B cell (primary cell): Measurements from ENCODE around the gene SF1. TPM values are rescaled to one million over a fixed set of nuclear protein-coding genes. Genes with fewer than 3 reads are reported as not detected.
A peak's percentile ranks its signal among the peaks of the same experiment; 100 is the strongest.

ENCODE experiments used
- ATAC-seq: fragments of 200-7000 bp; cut with Tn5 transposase; one replicate; pipeline ENCODE4 v1.10.0; 2021; ENCODE audit warnings: low read depth, mild to moderate bottlenecking, moderate number of reproducible peaks, moderate library complexity
- CTCF ChIA-PET: fragments of 350-600 bp; sonication (Branson Sonifier 250); formaldehyde crosslinking; loops from one replicate; lab custom pipeline; 2021; ENCODE audit warnings: antibody characterized with exemption, inconsistent platforms; lab: Charles Lee
- POLR2A ChIA-PET: fragments of 350-600 bp; sonication (Branson Sonifier 250); formaldehyde crosslinking; loops from one replicate; lab custom pipeline; 2021; ENCODE audit warnings: antibody characterized with exemption; lab: Charles Lee
- DNase-seq: peaks from one replicate; pipeline ENCODE4 v3.0.0; 2013
- H2AFZ ChIP-seq: 2 replicates; pipeline ENCODE4 v1.6.1; 2012; ENCODE audit warnings: mild to moderate bottlenecking, low read depth, low read length; ENCODE audit not compliant: insufficient read depth, poor library complexity, severe bottlenecking
- H3K27ac ChIP-seq, 2 donors: 1 replicate in 1 of 2; 2 replicates in 1 of 2; pipeline ENCODE4 v1.5.1; 2012 to 2013; ENCODE audit warnings: low read length in 2 of 2, mild to moderate bottlenecking in 2 of 2, moderate library complexity in 1 of 2
- H3K27me3 ChIP-seq, 4 experiments: fragments of 200-600 bp in 1 of 4; sonication (generic) in 1 of 4; replicated peaks in 1 of 4; 1 replicate in 2 of 4; 2 replicates in 2 of 4; pipeline versions ENCODE4 v1.6.1 to v1.7.0; 2013 to 2016; ENCODE audit warnings: low read length in 3 of 4, mild to moderate bottlenecking in 2 of 4, mixed read lengths in 1 of 4, moderate library complexity in 1 of 4; ENCODE audit not compliant: insufficient read depth in 4 of 4, control insufficient read depth in 3 of 4; ENCODE audit errors: control extremely low read depth in 1 of 4
- H3K36me3 ChIP-seq, 2 experiments: replicated peaks in 1 of 2; 1 replicate in 1 of 2; 2 replicates in 1 of 2; pipeline versions ENCODE4 v1.6.1 to v1.7.1; 2013; ENCODE audit warnings: low read length in 1 of 2; ENCODE audit not compliant: insufficient read depth in 2 of 2, control insufficient read depth in 1 of 2; ENCODE audit errors: control extremely low read depth in 1 of 2, extremely low read depth in 1 of 2
- H3K4me1 ChIP-seq, 2 donors: fragments of 200-600 bp in 1 of 2; sonication (generic) in 1 of 2; 1 replicate in 1 of 2; 2 replicates in 1 of 2; pipeline versions ENCODE4 v1.5.1 to v1.6.1; 2013 to 2017; ENCODE audit warnings: low read length in 2 of 2; ENCODE audit not compliant: control insufficient read depth in 2 of 2, insufficient read depth in 2 of 2
- H3K4me2 ChIP-seq: replicated peaks from 2 replicates; pipeline ENCODE3; 2012; ENCODE audit warnings: mild to moderate bottlenecking, low read depth, low read length; ENCODE audit not compliant: poor library complexity, severe bottlenecking
- H3K4me3 ChIP-seq, 5 experiments: fragments of 200-600 bp in 1 of 5; sonication (generic) in 1 of 5; 1 replicate in 3 of 5; 2 replicates in 2 of 5; pipeline versions ENCODE4 v1.5.1 to v1.7.0; 2011 to 2016; ENCODE audit warnings: low read length in 4 of 5, mild to moderate bottlenecking in 4 of 5, low read depth in 2 of 5, control low read depth in 1 of 5, moderate library complexity in 1 of 5; ENCODE audit not compliant: insufficient read depth in 1 of 5; ENCODE audit errors: control extremely low read depth in 1 of 5, extremely low read depth in 1 of 5
- H3K79me2 ChIP-seq: fragments of 200-600 bp; sonication (generic); one replicate; pipeline ENCODE4 v1.6.0; 2016; ENCODE audit warnings: low read length; ENCODE audit not compliant: control insufficient read depth, insufficient read depth
- H3K9ac ChIP-seq: fragments of 200-600 bp; sonication (generic); 2 replicates; pipeline ENCODE4 v1.6.1; 2017; ENCODE audit warnings: mild to moderate bottlenecking, low read length, moderate library complexity
- H3K9me3 ChIP-seq, 3 donors: one replicate each; pipeline versions ENCODE4 v1.6.1 to v1.7.1; 2013; ENCODE audit warnings: low read length in 2 of 3; ENCODE audit not compliant: control insufficient read depth in 2 of 3, insufficient read depth in 1 of 3; ENCODE audit errors: control extremely low read depth in 1 of 3
- H4K20me1 ChIP-seq: 2 replicates; pipeline ENCODE4 v1.6.0; 2012; ENCODE audit warnings: mild to moderate bottlenecking, low read length; ENCODE audit not compliant: insufficient read depth, control insufficient read depth, poor library complexity, severe bottlenecking
- H3K27ac Mint-ChIP-seq: one replicate; pipeline ENCODE4 v1.8.0; 2021; ENCODE audit warnings: mixed read lengths
- H3K27me3 Mint-ChIP-seq: one replicate; pipeline ENCODE4 v1.8.0; 2021; ENCODE audit warnings: mixed read lengths
- H3K4me1 Mint-ChIP-seq: one replicate; pipeline ENCODE4 v1.8.0; 2021; ENCODE audit warnings: mixed read lengths
- H3K4me3 Mint-ChIP-seq: one replicate; pipeline ENCODE4 v1.8.0; 2021; ENCODE audit warnings: mixed read lengths
- H3K9me3 Mint-ChIP-seq: one replicate; pipeline ENCODE4 v1.8.0; 2022; ENCODE audit warnings: mixed read lengths; ENCODE audit not compliant: insufficient read depth
- CTCF ChIP-seq: fragments of 200-600 bp; IDR thresholded peaks from one replicate; pipeline ENCODE4 v1.8.0; 2022; ENCODE audit warnings: antibody characterized with exemption, mild to moderate bottlenecking
- EZH2 ChIP-seq: IDR thresholded peaks from 2 replicates; pipeline ENCODE4 v1.6.1; 2012; ENCODE audit warnings: borderline replicate concordance, low read depth, mild to moderate bottlenecking, moderate library complexity, low read length; ENCODE audit not compliant: insufficient read depth, poor library complexity, severe bottlenecking
- WGBS: methylation state at CpG from one replicate; pipeline ENCODE4 v1.1.5; 2013; ENCODE audit warnings: missing lambda C conversion rate; ENCODE audit not compliant: insufficient coverage; 5-methylcytosine and 5-hydroxymethylcytosine counted together
- intact Hi-C: fragments of 100-400 bp; cut with micrococcal nuclease; formaldehyde crosslinking; loops from one replicate; pipeline ENCODE4 v1.10.0; 2022
- polyA plus RNA-seq: library from polyadenylated mRNA; depleted of rRNA; stranded (reverse); fragments of >200 nt; gene quantifications from 2 replicates; pipeline ENCODE4 v1.2.3, GENCODE V29; 2012
- total RNA-seq, 2 donors: library from RNA; stranded (reverse); fragments of 120-200 nt in 1 of 2; gene quantifications; 1 replicate in 1 of 2; 2 replicates in 1 of 2; pipeline versions ENCODE4 v1.2.3 to v1.2.4, GENCODE V29; 2013 to 2022

The SF1 gene
- total and polyA plus RNA-seq, 2 donors (not counting 1 experiment from before 2014, with no cell fraction given) = 369 to 931 TPM

GRCh38 chr11:64747961-64748665, 30.2 kb downstream of the SF1 start:
- Mint-ChIP-seq H3K4me3 (peak overlapping the region; percentile 27), H3K4me1 (peaks cover 59% of the 10 kb centered on the region), H3K27me3 (no peaks in the 10 kb centered on the region), H3K27ac (peak overlapping the region; percentile 90), H3K9me3 (no peaks in the 10 kb centered on the region)
- Histone ChIP-seq H3K27ac (no peak overlapping the region), H3K4me3 (no peak overlapping the region), H3K4me2 (no peak overlapping the region), H3K9me3 (no peaks in the 10 kb centered on the region), H3K36me3 (peaks cover 0 to 18% of the 10 kb centered on the region in 2 experiments), H3K4me1 (peaks cover 15 to 31% of the 10 kb centered on the region in 2 donors), H3K9ac (no peak overlapping the region), H3K27me3 (no peaks in the 10 kb centered on the region), H2AFZ (no peak overlapping the region), H3K79me2 (peaks cover 21% of the 10 kb centered on the region), H4K20me1 (peaks cover 10% of the 10 kb centered on the region)
- DNase-seq (no peak), ATAC-seq (no peak)
- intact Hi-C loops = loop anchor here (10.0 kb wide), 3 partner anchors 97 to 827 kb away; partner anchors contain the start of genes CDC42BPG, EHBP1L1, FAM89B and ZNRD2
- POLR2A ChIA-PET = interaction anchor here (1.9 to 8.9 kb wide), 3 partner anchors 14 to 29 kb away, joined by 10 to 175 read pairs (median 149); partner anchors contain the start of genes PYGM and SF1
- WGBS = 97% methylated on average over 11 of the region's 15 CpGs
- TF ChIP-seq EZH2 = no peak
- TF ChIP-seq CTCF = no peak
- CTCF ChIA-PET = interaction anchor here (0.9 to 13.7 kb wide), 5 partner anchors 10 to 176 kb away, joined by 3 to 280 read pairs (median 4); partner anchors contain the start of gene PPP2R5B
